Sciatic nerve (tissue), 2 donors: Measurements from ENCODE around the gene CACNA1G. TPM values are rescaled to one million over a fixed set of nuclear protein-coding genes. Genes with fewer than 3 reads are reported as not detected.
A peak's percentile ranks its signal among the peaks of the same experiment; 100 is the strongest.

Source experiments
- ATAC-seq: fragments of 200-7000 bp; cut with Tn5 transposase; one replicate; pipeline ENCODE4 v1.9.1; 2020; ENCODE audit warnings: mild to moderate bottlenecking, moderate library complexity
- DNase-seq: peaks from one replicate; pipeline ENCODE4 v3.0.0-alpha.2; 2020; ENCODE audit warnings: low spot score
- intact Hi-C: fragments of 100-400 bp; cut with DNase I; formaldehyde crosslinking; loops from one replicate; pipeline ENCODE4 v1.14.2; 2022
- total RNA-seq: library from RNA; stranded (reverse); fragmentation: NEBNext Ultra II Directional; extraction: Animal tissue kit (Norgen Biotek cat#: 25700); gene quantifications from one replicate; pipeline ENCODE4 v1.2.1, GENCODE V29; 2021
- donor health status: DM: no; HTN: no; CAD: no.
- donor health status: DM: no; HTN: no; CAD: no.

CACNA1G gene
- total RNA-seq, 1 donor from 2014 or later, result 0.36 TPM

DNA sequence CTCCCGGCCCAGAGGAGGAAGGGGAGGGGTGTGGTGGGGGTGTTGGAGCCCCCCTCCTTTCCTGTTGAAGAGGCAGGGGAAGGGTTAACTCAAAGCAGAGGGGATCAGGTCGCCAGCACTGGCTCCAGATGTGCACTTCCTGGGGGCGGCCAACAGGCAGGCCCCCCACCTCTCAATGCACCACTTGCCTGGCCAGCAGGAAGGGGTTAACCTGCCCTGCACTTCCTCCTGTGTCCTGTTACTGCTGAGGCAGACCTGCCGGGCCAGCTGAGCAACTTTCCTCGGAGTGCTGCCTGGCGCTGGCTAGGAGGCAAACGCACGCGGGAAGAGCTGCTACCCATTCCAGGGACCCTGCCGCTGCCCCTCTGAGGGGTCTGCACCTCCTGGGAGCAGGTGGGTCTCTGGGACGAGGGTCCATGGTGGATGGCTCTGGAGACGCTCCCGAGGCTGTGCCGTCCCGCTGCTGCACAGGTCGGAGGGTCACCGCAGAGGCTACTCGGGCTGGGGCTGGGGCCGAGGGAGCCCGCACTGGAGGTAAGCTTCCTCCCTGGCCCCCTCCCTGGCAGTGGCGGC, 28.0 kb upstream of the CACNA1G start, which contains the start of gene EPN3:
TSS of gene EPN3 (plus strand) at position 284 of the 573 bp plus-strand sequence. CDS start 3,822 bp downstream, outside the sequence.
- intact Hi-C loops, result no loop called here
- DNase-seq, result no peak
- ATAC-seq, result peak; percentile 17

- ATAC-seq, result peak; percentile 12
- intact Hi-C loops, result no loop called here
Observed at GRCh38 chr17:50533185-50533584, 27.3 kb upstream of the CACNA1G start.

GRCh38 chr17:50533720-50534148, 26.8 kb upstream of the CACNA1G start:
- ATAC-seq (peak; percentile 58), DNase-seq (peak; percentile 81)
- intact Hi-C loops, result no loop called here

More at GRCh38 chr17:50533185-50533584, 27.3 kb upstream of the CACNA1G start:
- no peak for DNase-seq

- ATAC-seq (peak; percentile 22), DNase-seq (no peak)
- intact Hi-C loops, result no loop called here
Observed at GRCh38 chr17:50534222-50534978, 26.1 kb upstream of the CACNA1G start.

DNA sequence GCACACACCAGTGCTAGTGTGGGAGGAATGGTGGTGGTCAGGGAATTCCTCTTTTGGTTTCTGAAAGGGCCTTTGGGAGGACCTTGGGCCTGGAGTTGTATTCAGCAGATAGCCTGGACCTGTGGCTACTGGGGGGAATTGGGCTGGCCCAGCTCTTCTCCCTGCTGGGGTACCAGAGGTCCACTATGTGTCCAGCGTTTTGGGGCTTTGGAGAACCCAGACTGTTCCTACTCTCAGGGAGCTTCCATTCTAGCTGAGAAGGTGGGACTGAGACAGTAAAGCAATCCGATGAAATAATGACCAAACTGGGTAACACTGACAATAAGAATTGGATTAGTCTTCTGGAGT, 25.6 kb upstream of the CACNA1G start:
- ATAC-seq, result no peak
- DNase-seq, result no peak
- intact Hi-C loops, result no loop called here

DNA sequence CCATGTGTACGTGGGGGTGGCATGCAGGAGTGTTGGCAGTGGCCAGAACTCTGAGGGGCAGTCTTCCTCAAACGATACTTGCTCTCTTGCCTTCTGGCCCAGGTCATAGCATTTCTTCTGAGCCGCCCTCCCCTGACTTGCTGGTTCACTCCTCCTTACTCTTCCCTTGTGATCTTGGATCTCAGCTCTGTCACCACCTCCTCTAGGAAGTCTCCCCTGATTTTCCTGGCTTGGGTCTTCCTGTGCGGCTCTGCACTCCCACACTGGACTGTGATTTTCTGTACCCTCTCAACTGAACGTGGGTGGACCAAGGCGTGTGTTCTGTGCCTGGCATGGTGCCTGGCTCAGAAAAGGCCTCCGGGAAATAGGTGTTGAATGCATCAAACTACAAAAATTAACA, 25.1 kb upstream of the CACNA1G start:
- DNase-seq (no peak), ATAC-seq (no peak)
- intact Hi-C loops, result no loop called here

- intact Hi-C loops, result no loop called here
- DNase-seq (no peak), ATAC-seq (no peak)
Observed at GRCh38 chr17:50536683-50537646, 23.6 kb upstream of the CACNA1G start.

DNA sequence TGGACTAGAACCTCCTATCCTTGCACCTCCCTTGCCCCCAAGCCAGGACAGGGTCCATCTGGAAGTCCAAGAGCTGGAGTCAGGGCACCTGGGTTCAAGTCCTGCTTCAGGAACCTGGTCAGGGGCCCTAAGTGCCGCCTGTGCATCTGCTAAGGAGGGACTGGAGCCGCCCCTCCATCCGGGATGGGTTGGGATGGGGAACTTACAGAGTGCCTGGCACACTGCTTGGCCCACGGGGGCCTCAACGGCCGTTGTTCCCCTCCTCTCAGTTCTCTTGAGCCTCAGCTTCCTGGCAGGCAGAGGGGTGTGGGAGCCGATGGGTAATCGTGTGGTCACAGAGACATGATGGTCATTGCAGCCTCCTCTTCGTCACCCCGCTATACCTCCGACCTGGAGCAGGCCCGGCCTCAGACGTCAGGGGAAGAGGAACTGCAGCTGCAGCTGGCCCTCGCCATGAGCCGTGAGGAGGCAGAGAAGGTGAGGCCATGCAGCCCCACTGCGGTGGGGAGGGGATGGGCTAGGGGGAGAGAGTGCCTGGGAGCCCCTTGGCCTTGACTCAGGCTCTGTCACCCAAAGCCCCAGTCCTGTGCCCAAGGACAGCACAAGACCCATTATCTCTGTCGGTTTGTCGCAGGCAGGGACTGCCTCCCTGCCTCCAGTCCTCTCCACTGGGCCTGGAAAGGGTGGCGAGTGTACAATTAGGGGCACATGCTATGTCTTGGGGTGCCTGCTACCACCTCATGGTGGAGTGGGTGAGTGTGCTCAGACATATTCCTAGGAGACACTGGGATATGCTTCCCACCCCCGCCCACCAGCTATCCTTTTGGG, 22.6 kb upstream of the CACNA1G start:
- no peak for ATAC-seq
- no peak for DNase-seq
- intact Hi-C loops, result loop anchor here (1.0 kb wide), 1 partner anchor 61 kb away; no protein-coding TSS in a partner anchor

DNA sequence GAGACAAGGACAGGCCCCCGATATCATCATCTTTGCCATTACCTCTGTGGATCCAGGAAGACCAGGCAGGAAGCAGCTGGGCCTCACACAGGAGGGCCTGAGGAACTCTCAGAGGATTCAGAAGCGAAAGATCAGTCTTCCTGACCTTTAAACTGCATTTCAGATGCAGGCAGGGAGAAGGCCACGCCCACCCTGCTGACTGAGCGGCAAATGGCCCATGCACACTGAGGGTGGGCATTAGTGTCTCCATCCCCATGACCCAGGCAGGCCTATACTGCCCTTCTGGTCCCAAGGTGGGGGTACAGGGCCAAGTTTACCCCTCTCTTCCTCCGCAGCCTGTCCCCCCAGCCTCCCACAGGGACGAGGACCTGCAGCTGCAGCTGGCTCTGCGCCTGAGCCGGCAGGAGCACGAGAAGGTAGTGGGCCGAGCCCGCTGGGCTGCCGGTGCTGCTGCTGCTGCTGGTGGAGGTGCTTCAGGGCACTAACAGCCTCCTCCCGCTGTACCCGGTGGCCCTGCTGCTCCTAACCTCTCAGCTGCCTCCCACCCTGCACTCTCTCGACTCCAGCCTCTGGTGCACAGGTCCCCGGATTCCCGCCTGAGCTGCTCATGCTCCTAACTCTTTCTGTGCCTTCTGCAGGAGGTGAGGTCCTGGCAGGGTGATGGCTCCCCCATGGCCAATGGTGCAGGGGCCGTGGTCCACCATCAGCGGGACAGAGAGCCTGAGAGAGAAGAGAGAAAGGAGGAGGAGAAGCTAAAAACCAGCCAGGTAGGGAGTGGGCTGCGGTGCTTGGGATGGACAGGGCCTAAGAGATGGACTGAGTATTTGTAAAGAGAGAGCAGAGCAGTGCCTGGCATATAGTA, 21.7 kb upstream of the CACNA1G start:
- intact Hi-C loops, result loop anchor here (1.0 kb wide), 1 partner anchor 61 kb away; no protein-coding TSS in a partner anchor
- ATAC-seq (no peak), DNase-seq (no peak)

GRCh38 chr17:50539762-50540559, 20.6 kb upstream of the CACNA1G start:
- no peak for DNase-seq
- intact Hi-C loops, result no loop called here
- no peak for ATAC-seq

GRCh38 chr17:50540560-50541401, 19.7 kb upstream of the CACNA1G start:
- intact Hi-C loops, result no loop called here
- DNase-seq (peak; percentile 50), ATAC-seq (no peak)

DNA sequence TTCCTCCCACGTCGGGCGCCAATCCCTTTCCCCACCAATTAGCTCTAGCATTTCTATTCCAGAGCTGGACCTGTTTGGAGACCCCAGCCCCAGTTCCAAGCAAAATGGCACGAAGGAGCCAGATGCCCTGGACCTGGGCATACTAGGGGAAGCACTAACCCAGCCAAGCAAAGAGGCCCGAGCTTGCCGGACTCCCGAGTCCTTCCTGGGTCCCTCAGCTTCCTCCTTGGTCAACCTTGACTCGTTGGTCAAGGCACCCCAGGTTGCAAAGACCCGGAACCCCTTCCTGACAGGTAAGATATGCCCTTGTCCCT, 19.2 kb upstream of the CACNA1G start:
- ATAC-seq (no peak), DNase-seq (no peak)
- intact Hi-C loops, result no loop called here

DNA sequence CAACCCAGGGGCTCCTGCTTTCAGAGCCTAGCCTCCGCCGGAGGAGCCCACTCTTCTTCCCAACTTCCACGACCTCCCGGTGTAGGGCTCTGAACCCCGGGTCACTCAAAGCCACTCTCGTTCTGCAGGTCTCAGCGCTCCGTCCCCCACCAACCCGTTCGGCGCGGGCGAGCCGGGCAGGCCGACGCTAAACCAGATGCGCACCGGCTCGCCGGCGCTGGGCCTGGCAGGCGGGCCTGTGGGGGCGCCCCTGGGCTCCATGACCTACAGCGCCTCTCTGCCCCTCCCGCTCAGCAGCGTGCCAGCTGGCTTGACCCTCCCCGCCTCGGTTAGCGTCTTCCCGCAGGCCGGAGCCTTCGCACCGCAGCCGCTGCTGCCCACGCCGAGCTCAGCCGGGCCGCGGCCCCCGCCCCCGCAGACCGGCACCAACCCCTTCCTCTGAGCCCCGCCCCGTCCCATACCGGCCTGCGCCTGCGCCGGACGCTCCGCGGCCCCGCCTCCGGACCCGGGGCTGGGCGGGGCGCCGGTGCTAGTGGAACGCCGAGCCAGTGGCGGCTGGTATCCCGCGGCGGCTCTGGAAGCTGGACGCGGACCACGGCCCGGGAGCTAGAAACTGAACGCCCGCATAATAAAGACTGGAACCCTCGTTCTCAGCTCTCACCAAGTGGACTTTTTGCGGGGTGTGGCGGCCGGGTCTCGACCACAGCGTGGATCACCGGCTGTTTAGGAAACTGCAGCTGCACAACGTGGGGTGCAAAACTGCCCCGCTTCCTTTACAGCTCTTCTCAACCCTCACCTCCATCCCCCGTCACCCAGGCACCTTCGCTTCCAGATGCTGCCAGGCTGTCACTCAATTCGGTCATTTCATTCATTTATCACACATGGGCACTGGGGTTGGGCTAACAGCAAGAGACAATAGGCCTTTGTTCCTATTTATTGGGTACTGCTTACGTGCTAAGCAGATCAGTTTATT, 18.5 kb upstream of the CACNA1G start:
- DNase-seq (peak; percentile 93), ATAC-seq (peak; percentile 86)
- intact Hi-C loops, result no loop called here

DNA sequence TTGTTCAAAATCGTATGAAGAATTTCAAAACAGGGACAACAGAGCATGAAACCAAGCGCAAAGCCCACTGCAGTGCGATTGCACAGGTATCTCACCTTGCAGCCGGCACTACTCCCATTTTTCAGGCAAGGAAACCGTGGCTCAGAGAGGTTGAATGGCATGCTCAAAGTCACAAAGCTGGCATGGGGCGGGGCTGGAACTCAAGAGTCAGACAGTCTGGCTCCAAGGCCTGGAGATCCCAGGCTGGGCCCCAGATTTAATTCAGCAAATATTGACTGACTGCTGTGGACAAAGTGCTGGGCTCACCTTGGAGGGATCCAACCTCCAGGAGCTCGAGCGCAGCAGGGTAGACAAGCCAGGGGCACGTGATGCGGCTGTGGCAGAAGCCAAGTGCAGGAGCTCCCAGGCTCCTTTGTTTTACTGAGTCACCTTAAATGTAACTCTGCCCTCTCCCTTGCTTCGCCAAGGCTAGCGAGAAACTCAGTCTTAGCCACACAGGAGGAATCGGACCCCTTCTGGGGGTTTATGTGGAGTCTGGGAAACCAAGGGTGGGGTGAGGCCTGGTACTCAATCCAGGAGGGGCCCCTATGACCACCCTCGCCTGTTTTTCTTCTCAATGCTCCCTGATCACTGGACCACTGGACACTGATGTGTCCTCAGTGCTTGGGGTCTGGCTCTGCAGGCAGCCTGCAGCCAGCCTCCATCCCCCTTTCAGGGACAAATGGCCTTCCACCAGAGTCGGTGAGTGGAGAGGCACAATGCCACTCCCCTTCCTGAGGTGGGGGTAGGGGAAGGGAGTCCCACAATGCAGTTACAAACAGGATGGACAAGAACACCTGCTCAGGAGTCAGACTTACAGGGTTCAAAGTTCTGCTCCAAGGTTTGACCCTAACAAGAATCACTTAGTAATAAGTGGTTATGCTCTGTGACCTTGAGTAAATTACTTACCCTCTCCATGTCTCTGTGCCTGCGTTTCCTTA, 17.4 kb upstream of the CACNA1G start:
- intact Hi-C loops, result no loop called here
- ATAC-seq (no peak), DNase-seq (no peak)
